ENCODE measurements around the gene ZMAT2. TPM values are rescaled to one million over a fixed set of nuclear protein-coding genes. Genes with fewer than 3 reads are reported as not detected.

Gene ZMAT2
- total RNA-seq, 1 experiment from 2014 or later, result 62.2 TPM

- ChIA-PET POLR2A (no interaction called here), CTCF (no interaction called here)
- H3K27me3 ChIP-seq (ENCODE audit: control insufficient read depth, insufficient read depth, low read length), result no peaks in the 10 kb centered on the region
- no peaks in the 10 kb centered on the region for H3K4me1 ChIP-seq (ENCODE audit: control insufficient read depth, insufficient read depth, low read length)
- ATAC-seq (no peak), DNase-seq (ENCODE audit: low read depth, low spot score) (no peak)
- intact Hi-C loops (cut with micrococcal nuclease; ENCODE audit: unreplicated experiment), result no loop called here
- in situ Hi-C loops (cut with HindIII; ENCODE audit: low pct_unique_long_range_greater_than_20kb, low sequenced_read_pairs), result no loop called here
- no peak overlapping the region for H3K27ac ChIP-seq (ENCODE audit: low read length)
- no peak overlapping the region for H3K4me3 ChIP-seq (ENCODE audit: low read depth in 2 of 2, low read length in 2 of 2)
- no peak for TF ChIP-seq CTCF (IDR thresholded peaks at IDR 0.05)
- BruUV-seq (replicated peaks), result no TSS peak
- H3K9me3 ChIP-seq (ENCODE audit: control insufficient read depth, insufficient read depth, low read depth, low read length), result no peaks in the 10 kb centered on the region
- peaks cover 18% of the 10 kb centered on the region for H3K36me3 ChIP-seq (ENCODE audit: control insufficient read depth, insufficient read depth, low read length)
Observed at GRCh38 chr5:140678993-140679392, 21.3 kb upstream of the ZMAT2 start.

- ChIA-PET CTCF (no interaction called here), POLR2A (interaction anchor here (0.6 to 1.0 kb wide), 3 partner anchors 8 to 20 kb away, joined by 3 to 4 read pairs (median 3); no protein-coding TSS in a partner anchor)
- peak overlapping the region; percentile 94 for H3K27ac ChIP-seq (ENCODE audit: low read length)
- intact Hi-C loops (cut with micrococcal nuclease; ENCODE audit: unreplicated experiment) (no loop called here), in situ Hi-C loops (cut with HindIII; ENCODE audit: low pct_unique_long_range_greater_than_20kb, low sequenced_read_pairs) (no loop called here)
- H3K4me1 ChIP-seq (ENCODE audit: control insufficient read depth, insufficient read depth, low read length), result peaks cover 3% of the 10 kb centered on the region
- BruUV-seq (replicated peaks), result TSS peak; percentile 85
- no peak for ATAC-seq
- TF ChIP-seq SIN3A (IDR thresholded peaks at IDR 0.05; ENCODE audit: borderline replicate concordance, insufficient read depth, low read depth, low read length) (no peak), POLR2AphosphoS5 (IDR thresholded peaks at IDR 0.05; ENCODE audit: low read depth, low read length) (no peak), CTCF (IDR thresholded peaks at IDR 0.05) (no peak), REST (IDR thresholded peaks at IDR 0.05; ENCODE audit: insufficient read depth in 1 of 2, low read depth in 2 of 2, low read length in 1 of 2) (no peak), TCF7L2 (IDR thresholded peaks at IDR 0.05; ENCODE audit: low read depth, low read length) (no peak)
- peak overlapping the region; percentile 86 to 98 for H3K4me3 ChIP-seq (ENCODE audit: low read depth in 2 of 2, low read length in 2 of 2)
- H3K9me3 ChIP-seq (ENCODE audit: control insufficient read depth, insufficient read depth, low read depth, low read length), result no peaks in the 10 kb centered on the region
- H3K36me3 ChIP-seq (ENCODE audit: control insufficient read depth, insufficient read depth, low read length), result peaks cover 37% of the 10 kb centered on the region
- H3K27me3 ChIP-seq (ENCODE audit: control insufficient read depth, insufficient read depth, low read length), result no peaks in the 10 kb centered on the region
- DNase-seq (ENCODE audit: low read depth, low spot score), result no peak
Observed at GRCh38 chr5:140690376-140690932, 9.8 kb upstream of the ZMAT2 start.

Data from Panc1 (cell line).